HG02610 (cell line): Measurements from ENCODE around the gene GRWD1.

Experiments used
- ATAC-seq: cut with Tn5 transposase; IDR thresholded peaks from one replicate; pipeline ENCODE4 v1.9.1; 2021; ENCODE audit warnings: mild to moderate bottlenecking, moderate library complexity; ENCODE audit not compliant: unreplicated experiment

GRWD1 gene

GRCh38 chr19:48445606-48446481 is at the start of gene GRWD1:
Gene GRWD1, plus strand, starts transcription at chr19:48445983. Its CDS starts 23 bp downstream, at chr19:48446006.
- ATAC-seq, result peak; percentile 82

- no peak for ATAC-seq
These were observed 49.6 kb upstream of the GRWD1 start for GRCh38 chr19:48396016-48396823.

GRCh38 chr19:48396824-48397176 is 49.0 kb upstream of the GRWD1 start:
- ATAC-seq, result no peak

- no peak for ATAC-seq
These were observed 48.3 kb upstream of the GRWD1 start for GRCh38 chr19:48397263-48398101.

- ATAC-seq, result no peak
These were observed 47.7 kb upstream of the GRWD1 start for GRCh38 chr19:48398102-48398374.

GRCh38 chr19:48398375-48399235 is 47.2 kb upstream of the GRWD1 start:
- ATAC-seq, result no peak

GRCh38 chr19:48400018-48400742 is 45.6 kb upstream of the GRWD1 start:
- ATAC-seq, result no peak

GRCh38 chr19:48401287-48401686 is 44.5 kb upstream of the GRWD1 start:
- no peak for ATAC-seq

GRCh38 chr19:48403606-48404005 is 42.2 kb upstream of the GRWD1 start:
- peak; percentile 76 for ATAC-seq

- no peak for ATAC-seq
These were observed 40.6 kb upstream of the GRWD1 start for GRCh38 chr19:48405010-48405659.

GRCh38 chr19:48405850-48406249 is 39.9 kb upstream of the GRWD1 start:
- no peak for ATAC-seq

GRCh38 chr19:48413879-48414587 is 31.8 kb upstream of the GRWD1 start:
- no peak for ATAC-seq

- ATAC-seq, result no peak
These were observed 30.4 kb upstream of the GRWD1 start for GRCh38 chr19:48415395-48415794.

GRCh38 chr19:48415806-48416221 is 30.0 kb upstream of the GRWD1 start:
- no peak for ATAC-seq

- no peak for ATAC-seq
These were observed 28.4 kb upstream of the GRWD1 start for GRCh38 chr19:48417421-48417820.

GRCh38 chr19:48418317-48419064 is 27.3 kb upstream of the GRWD1 start:
- ATAC-seq, result no peak

- ATAC-seq, result peak; percentile 56
These were observed 26.4 kb upstream of the GRWD1 start for GRCh38 chr19:48419158-48419920.
